ENCODE results near the gene NR3C1.

DNA sequence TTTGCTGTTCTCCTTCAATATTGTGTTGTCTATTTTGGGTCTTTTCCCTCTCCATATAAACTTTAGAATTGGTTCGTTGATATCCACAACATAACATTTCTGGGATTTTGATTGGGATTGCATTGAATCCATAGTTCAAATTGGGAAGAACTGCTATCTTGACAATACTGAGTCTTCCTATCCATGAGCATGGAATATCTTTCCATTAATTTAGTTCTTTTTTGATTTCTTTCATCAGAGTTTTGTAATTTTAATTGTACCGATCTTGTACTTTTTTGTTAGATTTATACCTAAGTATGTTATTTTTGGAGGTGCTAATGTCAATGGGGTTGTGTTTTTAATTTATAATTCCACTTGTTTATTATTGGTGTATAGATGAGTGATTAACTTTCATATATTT is 135.1 kb downstream of the NR3C1 start:
- TF ChIP-seq, protein P1, sequence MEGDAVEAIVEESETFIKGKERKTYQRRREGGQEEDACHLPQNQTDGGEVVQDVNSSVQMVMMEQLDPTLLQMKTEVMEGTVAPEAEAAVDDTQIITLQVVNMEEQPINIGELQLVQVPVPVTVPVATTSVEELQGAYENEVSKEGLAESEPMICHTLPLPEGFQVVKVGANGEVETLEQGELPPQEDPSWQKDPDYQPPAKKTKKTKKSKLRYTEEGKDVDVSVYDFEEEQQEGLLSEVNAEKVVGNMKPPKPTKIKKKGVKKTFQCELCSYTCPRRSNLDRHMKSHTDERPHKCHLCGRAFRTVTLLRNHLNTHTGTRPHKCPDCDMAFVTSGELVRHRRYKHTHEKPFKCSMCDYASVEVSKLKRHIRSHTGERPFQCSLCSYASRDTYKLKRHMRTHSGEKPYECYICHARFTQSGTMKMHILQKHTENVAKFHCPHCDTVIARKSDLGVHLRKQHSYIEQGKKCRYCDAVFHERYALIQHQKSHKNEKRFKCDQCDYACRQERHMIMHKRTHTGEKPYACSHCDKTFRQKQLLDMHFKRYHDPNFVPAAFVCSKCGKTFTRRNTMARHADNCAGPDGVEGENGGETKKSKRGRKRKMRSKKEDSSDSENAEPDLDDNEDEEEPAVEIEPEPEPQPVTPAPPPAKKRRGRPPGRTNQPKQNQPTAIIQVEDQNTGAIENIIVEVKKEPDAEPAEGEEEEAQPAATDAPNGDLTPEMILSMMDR (conservative IDR thresholded peaks at IDR 0.05 in 1 of 2, IDR thresholded peaks at IDR 0.05 in 1 of 2; ENCODE audit: extremely low read depth in 1 of 2, insufficient read depth in 1 of 2, low read depth in 1 of 2, low read length in 2 of 2) = no peak
- TF ChIP-seq EZH2 (IDR thresholded peaks at IDR 0.05; ENCODE audit: borderline replicate concordance, low read length) = no peak
